HT-29 (cell line): ENCODE data around the gene ISG15. TPM values are rescaled to one million over a fixed set of nuclear protein-coding genes. Genes with fewer than 3 reads are reported as not detected.

Experiments used
- DNase-seq: peaks from one replicate; pipeline ENCODE4 v3.0.0-alpha.2; 2015; ENCODE audit warnings: low spot score
- total RNA-seq: library from RNA; depleted of rRNA; stranded (reverse); fragments of >200 nt; shearing (Covaris generic); gene quantifications from 2 replicates; pipeline ENCODE4 v1.2.3, GENCODE V29; 2014; rRNA removed

Gene ISG15
- total RNA-seq, result 706 and 895 TPM in 2 replicates

GRCh38 chr1:1013105-1013921, at the start of gene ISG15:
Gene ISG15 (plus strand): TSS chr1:1013497. CDS start chr1:1013574, 77 bp downstream.
- DNase-seq, result peak; percentile 79

- no peak for DNase-seq
Measured at GRCh38 chr1:963746-964525, 49.4 kb upstream of the ISG15 start.

GRCh38 chr1:964691-965525, 48.4 kb upstream of the ISG15 start:
- DNase-seq, result no peak

GRCh38 chr1:965526-966134, 47.7 kb upstream of the ISG15 start:
- no peak for DNase-seq

GRCh38 chr1:966135-966703, 47.1 kb upstream of the ISG15 start, which contains the start of gene PLEKHN1:
Gene PLEKHN1 (plus strand): TSS chr1:966482. CDS start chr1:966532, 50 bp downstream.
- DNase-seq, result peak; percentile 76

- DNase-seq, result peak; percentile 69
Measured at GRCh38 chr1:966704-967300, 46.5 kb upstream of the ISG15 start.

DNA sequence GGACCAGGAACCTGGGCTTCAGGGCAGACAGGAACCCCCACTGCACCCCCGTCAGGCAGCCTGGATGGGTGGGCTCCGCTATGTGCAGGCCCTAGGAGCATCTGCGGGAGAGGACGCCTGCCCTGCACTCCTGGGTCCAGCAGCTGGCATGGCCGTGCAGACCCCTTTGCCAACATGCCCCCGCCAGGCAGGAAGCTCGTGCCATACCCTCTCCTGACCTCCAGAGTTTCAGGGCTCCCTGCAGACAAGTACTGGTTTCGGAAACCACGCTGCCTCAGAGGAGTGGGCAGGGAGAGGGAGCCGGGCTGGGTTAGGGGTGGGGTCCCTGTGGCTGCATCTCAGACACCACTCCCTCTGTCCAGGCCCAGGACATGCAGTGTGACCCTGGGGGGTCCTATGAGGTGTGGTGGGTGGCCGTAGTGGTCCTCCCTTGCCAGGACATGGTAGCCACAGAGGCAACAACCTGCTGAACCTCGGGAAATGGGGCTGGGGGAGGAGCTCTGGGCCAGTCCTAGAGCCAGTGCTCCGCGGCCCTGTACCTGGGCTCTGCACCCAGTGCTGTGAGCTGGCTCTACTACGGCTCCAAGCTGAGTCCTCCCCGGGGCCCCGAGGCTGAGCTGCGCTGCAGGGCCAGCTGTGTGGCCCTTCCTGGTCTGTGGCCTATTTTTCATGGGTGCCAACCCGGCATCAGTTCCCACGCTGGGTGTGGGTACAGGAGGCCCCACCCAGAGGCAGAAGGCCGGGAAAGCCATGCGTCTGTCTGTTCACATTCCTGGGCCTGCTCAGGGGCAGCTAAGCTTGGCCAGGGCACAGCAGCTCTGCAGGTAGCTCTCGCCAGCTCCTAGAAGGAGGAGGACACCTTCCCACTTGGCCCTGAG, 45.6 kb upstream of the ISG15 start:
- no peak for DNase-seq

DNA sequence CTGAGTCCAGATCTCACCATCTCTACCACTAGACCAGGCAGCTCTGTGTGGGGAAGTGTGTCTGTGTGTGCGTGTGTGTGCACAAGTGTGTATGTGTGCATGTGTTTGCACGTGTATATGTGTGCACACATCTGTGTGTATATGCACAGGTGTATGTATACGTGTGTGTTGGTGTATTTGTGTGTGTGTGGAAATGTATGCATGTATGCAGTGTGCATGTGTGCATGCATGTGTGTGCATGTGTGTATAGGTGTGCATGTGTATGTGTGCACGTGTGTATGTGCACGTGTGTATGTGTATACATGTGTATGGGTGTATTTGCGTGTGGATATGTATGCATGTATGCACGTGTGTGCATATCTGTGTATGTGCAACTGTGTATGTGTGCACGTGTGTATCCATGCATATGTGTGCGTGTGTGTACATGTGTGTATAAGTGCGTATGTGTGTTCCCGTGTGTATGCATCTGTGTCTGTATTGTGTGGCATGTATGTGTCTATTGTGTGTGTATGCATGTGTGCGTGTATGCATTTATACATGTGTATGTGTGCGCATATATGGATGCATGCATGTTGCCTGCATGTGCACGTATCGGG, 43.9 kb upstream of the ISG15 start:
- no peak for DNase-seq

GRCh38 chr1:970242-970972, 42.9 kb upstream of the ISG15 start:
- no peak for DNase-seq

DNA sequence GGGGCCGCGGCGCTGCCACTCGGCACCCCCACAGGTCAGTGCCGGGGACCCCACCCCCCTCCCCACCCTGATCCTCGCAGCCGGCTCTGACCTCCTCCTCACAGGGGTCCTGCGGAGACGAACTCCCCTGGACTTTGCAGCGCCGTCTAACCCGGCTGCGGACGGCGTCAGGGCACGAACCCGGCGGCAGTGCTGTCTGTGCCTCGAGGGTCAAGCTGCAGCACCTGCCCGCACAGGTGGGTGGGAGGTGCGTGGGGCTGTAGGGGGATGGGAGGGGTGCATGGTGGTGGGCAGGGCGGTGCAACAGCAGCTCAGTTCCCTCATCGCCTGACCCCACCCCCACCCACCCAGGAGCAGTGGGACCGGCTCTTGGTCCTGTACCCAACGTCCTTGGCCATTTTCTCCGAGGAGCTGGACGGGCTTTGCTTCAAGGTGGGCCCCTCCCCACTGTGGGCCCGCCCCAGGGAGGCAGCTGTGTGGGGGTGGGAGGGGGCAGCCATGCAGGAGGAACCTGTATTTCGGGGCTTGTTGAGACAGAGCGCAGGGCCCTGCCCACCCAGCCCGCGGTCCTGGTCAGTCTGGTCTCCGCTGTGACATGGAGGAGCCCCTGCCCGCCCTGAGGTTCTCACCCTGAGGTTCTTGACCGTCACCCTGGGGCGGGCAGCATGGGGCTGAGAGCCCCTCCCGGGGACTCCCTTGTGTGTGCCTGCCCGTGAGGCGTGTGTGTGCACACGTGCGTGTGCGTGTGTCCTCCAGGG, 42.1 kb upstream of the ISG15 start:
- no peak for DNase-seq

- DNase-seq, result no peak
Measured at GRCh38 chr1:971751-972506, 41.4 kb upstream of the ISG15 start.

DNA sequence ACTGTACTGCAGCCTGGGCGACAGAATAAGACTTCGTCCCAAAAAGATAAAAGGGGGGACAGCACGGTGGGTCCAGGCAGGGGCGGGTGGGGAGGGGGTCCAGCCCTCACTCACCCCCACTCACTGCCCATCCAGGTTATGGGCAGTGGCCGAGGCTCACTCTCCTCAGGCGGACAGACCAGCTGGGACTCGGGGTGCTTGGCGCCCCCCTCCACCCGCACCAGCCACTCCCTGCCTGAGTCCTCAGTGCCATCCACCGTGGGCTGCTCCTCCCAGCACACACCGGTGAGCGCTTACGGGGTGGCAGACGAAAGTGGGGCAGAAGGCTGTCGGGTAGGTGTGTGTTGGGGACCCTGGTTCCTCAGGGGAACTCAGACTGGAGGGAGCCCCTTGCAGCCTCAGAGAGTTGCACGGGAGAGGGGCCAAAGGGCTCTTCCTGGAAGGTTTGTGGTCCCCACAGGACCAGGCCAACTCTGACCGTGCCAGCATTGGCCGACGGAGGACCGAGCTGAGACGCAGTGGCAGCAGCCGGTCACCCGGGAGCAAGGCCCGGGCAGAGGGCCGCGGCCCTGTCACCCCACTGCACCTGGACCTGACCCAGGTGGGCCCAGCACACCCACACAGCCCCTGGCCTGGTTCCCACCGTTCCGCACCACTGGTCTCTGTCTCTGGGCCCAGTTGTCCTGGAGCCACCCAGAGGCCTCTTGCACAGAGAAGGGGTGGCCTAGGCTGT, 40.4 kb upstream of the ISG15 start:
- DNase-seq, result no peak

DNA sequence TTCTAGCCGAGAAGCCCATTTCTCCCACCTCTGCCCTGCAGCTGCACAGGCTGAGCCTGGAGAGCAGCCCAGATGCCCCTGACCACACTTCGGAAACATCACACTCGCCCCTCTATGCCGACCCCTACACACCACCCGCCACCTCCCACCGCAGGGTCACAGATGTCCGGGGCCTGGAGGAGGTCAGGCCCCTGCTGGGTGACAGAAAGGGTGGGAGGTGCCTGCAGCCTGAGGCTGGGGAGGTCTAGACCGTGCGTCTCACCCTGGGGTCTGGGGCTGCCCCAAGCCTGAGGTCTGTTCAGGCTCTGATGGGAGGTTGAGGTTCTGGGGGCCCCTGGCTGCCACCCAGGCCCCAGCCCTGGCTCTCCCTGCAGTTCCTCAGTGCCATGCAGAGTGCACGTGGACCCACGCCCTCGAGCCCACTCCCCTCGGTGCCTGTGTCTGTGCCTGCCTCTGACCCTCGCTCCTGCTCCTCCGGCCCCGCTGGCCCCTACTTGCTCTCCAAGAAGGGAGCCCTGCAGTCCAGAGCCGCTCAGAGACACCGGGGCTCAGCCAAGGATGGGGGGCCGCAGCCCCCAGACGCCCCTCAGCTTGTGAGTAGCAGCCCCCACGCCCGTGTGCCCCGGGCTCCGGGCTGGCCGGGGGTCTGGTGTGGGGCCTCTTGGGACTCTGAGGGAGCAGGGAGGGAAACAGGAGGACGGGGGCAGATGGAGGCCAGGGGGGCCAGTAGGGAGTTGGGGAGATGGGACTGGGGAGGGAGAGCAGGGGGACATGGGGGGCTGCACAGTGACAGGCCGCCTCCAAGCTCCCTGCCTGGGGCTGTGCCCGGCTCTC, 39.6 kb upstream of the ISG15 start:
- no peak for DNase-seq

- no peak for DNase-seq
Measured at GRCh38 chr1:974293-974640, 39.0 kb upstream of the ISG15 start.

GRCh38 chr1:974687-975328, 38.5 kb upstream of the ISG15 start:
- DNase-seq, result no peak
